GM23338 (cell line): Measurements from ENCODE around the gene GPC6. TPM values are rescaled to one million over a fixed set of nuclear protein-coding genes. Genes with fewer than 3 reads are reported as not detected.

Experiments
- ATAC-seq: fragments of 200-7000 bp; cut with Tn5 transposase; 3 replicates; pipeline ENCODE4 v1.9.1; 2020
- DNase-seq: peaks from one replicate; pipeline ENCODE4 v3.0.0-alpha.2; 2015; ENCODE audit warnings: low spot score
- H2AFZ ChIP-seq: fragments of 200-600 bp; sonication (generic); 2 replicates; pipeline ENCODE4 v1.8.0; 2016; ENCODE audit warnings: antibody characterized with exemption, mild to moderate bottlenecking, moderate library complexity
- H3F3A ChIP-seq: fragments of 200-600 bp; sonication (generic); replicated peaks from 2 replicates; pipeline ENCODE4 v1.8.0; 2017; ENCODE audit warnings: antibody characterized with exemption, mixed run types, low read depth
- H3K27ac ChIP-seq: fragments of 200-600 bp; sonication (generic); 2 replicates; pipeline ENCODE4 v1.6.1; 2016; ENCODE audit warnings: low read depth
- H3K27me3 ChIP-seq: fragments of 200-600 bp; sonication (generic); 2 replicates; pipeline ENCODE4 v1.8.0; 2016; ENCODE audit warnings: mild to moderate bottlenecking, mixed run types, moderate library complexity; ENCODE audit not compliant: insufficient read depth
- H3K36me3 ChIP-seq: fragments of 200-600 bp; sonication (generic); 2 replicates; pipeline ENCODE4 v1.8.0; 2016; ENCODE audit warnings: mild to moderate bottlenecking; ENCODE audit not compliant: insufficient read depth
- H3K4me1 ChIP-seq: fragments of 200-600 bp; sonication (generic); 2 replicates; pipeline ENCODE4 v1.8.0; 2016; ENCODE audit warnings: mild to moderate bottlenecking, moderate library complexity; ENCODE audit not compliant: insufficient read depth
- H3K4me2 ChIP-seq: fragments of 200-600 bp; sonication (generic); 2 replicates; pipeline ENCODE4 v1.7.1; 2017; ENCODE audit warnings: mixed run types
- H3K4me3 ChIP-seq: fragments of 200-600 bp; sonication (generic); 2 replicates; pipeline ENCODE4 v1.6.1; 2016; ENCODE audit warnings: mixed run types
- H3K79me2 ChIP-seq: fragments of 200-600 bp; sonication (generic); replicated peaks from 2 replicates; pipeline ENCODE4 v1.8.0; 2017; ENCODE audit warnings: mild to moderate bottlenecking; ENCODE audit not compliant: insufficient read depth
- H3K9me2 ChIP-seq: fragments of 200-600 bp; sonication (generic); 2 replicates; pipeline ENCODE4 v1.8.0; 2017; ENCODE audit not compliant: insufficient read depth
- H4K20me1 ChIP-seq: fragments of 200-600 bp; sonication (generic); replicated peaks from 2 replicates; pipeline ENCODE4 v1.8.0; 2017; ENCODE audit warnings: mild to moderate bottlenecking; ENCODE audit not compliant: insufficient read depth
- H3K27ac Mint-ChIP-seq: 2 replicates; pipeline ENCODE4 v1.8.0; 2020; ENCODE audit warnings: inconsistent platforms, mild to moderate bottlenecking, moderate library complexity, mixed read lengths
- H3K27me3 Mint-ChIP-seq: 3 replicates; pipeline ENCODE4 v1.8.0; 2022; ENCODE audit warnings: low read depth, mild to moderate bottlenecking, moderate library complexity, mixed read lengths, inconsistent platforms; ENCODE audit not compliant: insufficient read depth, poor library complexity
- H3K36me3 Mint-ChIP-seq: 3 replicates; pipeline ENCODE4 v1.8.0; 2021; ENCODE audit warnings: low read depth, mild to moderate bottlenecking, inconsistent platforms, moderate library complexity, mixed read lengths
- H3K4me1 Mint-ChIP-seq: 3 replicates; pipeline ENCODE4 v1.8.0; 2020; ENCODE audit warnings: mild to moderate bottlenecking, inconsistent platforms, mixed read lengths
- H3K4me3 Mint-ChIP-seq: 3 replicates; pipeline ENCODE4 v1.8.0; 2021; ENCODE audit warnings: moderate library complexity, mild to moderate bottlenecking, inconsistent platforms, mixed read lengths
- H3K9me3 Mint-ChIP-seq: 3 replicates; pipeline ENCODE4 v1.8.0; 2020; ENCODE audit warnings: moderate library complexity, mild to moderate bottlenecking, inconsistent platforms, mixed read lengths
- CREB1 ChIP-seq: fragments of 250-450 bp; sonication (Bioruptor Pico); IDR thresholded peaks from 2 replicates; pipeline ENCODE4 v1.5.0; 2020; ENCODE audit warnings: low read depth, mild to moderate bottlenecking, moderate library complexity
- CTCF ChIP-seq, 2 experiments: fragments of 200-600 bp in 1 of 2; sonication (generic) in 1 of 2; conservative IDR thresholded peaks; 2 replicates each; pipeline versions ENCODE4 v1.5.1 to v1.6.1; 2016 to 2017; ENCODE audit warnings: antibody characterized with exemption in 2 of 2, low read depth in 2 of 2, mild to moderate bottlenecking in 2 of 2, moderate library complexity in 1 of 2
- ETS1 ChIP-seq: IDR thresholded peaks from 2 replicates; pipeline ENCODE4 v1.6.1; 2016; ENCODE audit warnings: antibody characterized with exemption
- EZH2 ChIP-seq: fragments of 200-600 bp; sonication (generic); IDR thresholded peaks from one replicate; pipeline ENCODE4 v1.8.0; 2017; ENCODE audit warnings: antibody characterized with exemption, mild to moderate bottlenecking, low read depth; ENCODE audit not compliant: unreplicated experiment
- EZH2phosphoT487 ChIP-seq: fragments of 200-600 bp; sonication (generic); IDR thresholded peaks from one replicate; pipeline ENCODE4 v1.8.1; 2018; ENCODE audit warnings: antibody characterized with exemption; ENCODE audit not compliant: unreplicated experiment
- JUNB ChIP-seq: IDR thresholded peaks from one replicate; pipeline ENCODE4 v1.6.1; 2016; ENCODE audit warnings: antibody characterized with exemption; ENCODE audit not compliant: unreplicated experiment
- NANOG ChIP-seq: IDR thresholded peaks from 2 replicates; pipeline ENCODE4 v1.6.1; 2016; ENCODE audit warnings: antibody characterized with exemption, borderline replicate concordance
- POLR2AphosphoS5 ChIP-seq: IDR thresholded peaks from 2 replicates; pipeline ENCODE4 v1.6.1; 2016; ENCODE audit warnings: antibody characterized with exemption, low read depth
- REST ChIP-seq: IDR thresholded peaks from one replicate; pipeline ENCODE4 v1.6.1; 2018; ENCODE audit warnings: antibody characterized with exemption; ENCODE audit not compliant: unreplicated experiment
- STAT1 ChIP-seq: IDR thresholded peaks from one replicate; pipeline ENCODE4 v1.6.1; 2016; ENCODE audit warnings: antibody characterized with exemption; ENCODE audit not compliant: unreplicated experiment
- ZNF114 ChIP-seq: fragments of 250-450 bp; sonication (Bioruptor Pico); IDR thresholded peaks from 2 replicates; pipeline ENCODE4 v1.5.0; 2020; ENCODE audit warnings: mild to moderate bottlenecking, moderate library complexity
- ZNF331 ChIP-seq: fragments of 250-450 bp; sonication (Bioruptor Pico); IDR thresholded peaks from 2 replicates; pipeline ENCODE4 v1.5.0; 2020; ENCODE audit warnings: low read depth, mild to moderate bottlenecking, moderate library complexity
- ZNF462 ChIP-seq: fragments of 250-450 bp; sonication (Bioruptor Pico); IDR thresholded peaks from 2 replicates; pipeline ENCODE4 v1.5.0; 2020; ENCODE audit warnings: mild to moderate bottlenecking, moderate library complexity
- polyA plus RNA-seq: library from polyadenylated mRNA; unstranded; fragments of >200 nt; fragmentation: Nextera tagmentation; extraction: Ambion mirVana; gene quantifications from 2 replicates; pipeline ENCODE4 v1.2.1, GENCODE V29; 2016
- total RNA-seq: library from RNA; depleted of rRNA; stranded (reverse); fragments of >200 nt; shearing (Covaris generic); gene quantifications from 2 replicates; pipeline ENCODE4 v1.2.3, GENCODE V29; 2014

Gene GPC6
- total and polyA plus RNA-seq, 2 experiments from 2014 or later, result 6.4 to 28.6 TPM

GRCh38 chr13:93407551-93407950, 180.9 kb downstream of the GPC6 start:
- Histone ChIP-seq H4K20me1 (no peaks in the 10 kb centered on the region), H3K79me2 (peaks cover 6% of the 10 kb centered on the region; the same call in 1 of the 2 replicates), H3K9me2 (no peaks in the 10 kb centered on the region), H3K27me3 (no peaks in the 10 kb centered on the region), H3K4me1 (no peaks in the 10 kb centered on the region), H3K36me3 (no peaks in the 10 kb centered on the region), H3K4me2 (no peak overlapping the region), H2AFZ (no peak overlapping the region), H3F3A (no peaks in the 10 kb centered on the region), H3K4me3 (no peak overlapping the region), H3K27ac (no peak overlapping the region)
- TF ChIP-seq ETS1, result no peak
- TF ChIP-seq POLR2AphosphoS5, result no peak
- TF ChIP-seq CREB1 (CRISPR knock-in tag), result no peak
- TF ChIP-seq JUNB, result no peak
- no peak for TF ChIP-seq ZNF114 (CRISPR knock-in tag)
- no peak for TF ChIP-seq ZNF462 (CRISPR knock-in tag)
- TF ChIP-seq CTCF (conservative IDR thresholded peaks at IDR 0.05; ENCODE audit: low read depth in 2 of 2), result no peak
- TF ChIP-seq REST, result no peak
- no peak for TF ChIP-seq ZNF331
- TF ChIP-seq NANOG, result no peak
- TF ChIP-seq EZH2, result no peak
- TF ChIP-seq STAT1, result no peak
- TF ChIP-seq EZH2phosphoT487, result no peak
- Mint-ChIP-seq H3K9me3 (no peaks in the 10 kb centered on the region), H3K27ac (no peak overlapping the region), H3K4me3 (no peak overlapping the region), H3K4me1 (0 out of 3 replicates have a peak, but pooled peaks cover 2% of the 10 kb centered on the region), H3K36me3 (no peaks in the 10 kb centered on the region), H3K27me3 (no peaks in the 10 kb centered on the region)
- no peak for DNase-seq
- no peak for ATAC-seq
